GM21825 (cell line): ENCODE results near the gene OR4P4.

Experiments used
- ATAC-seq: cut with Tn5 transposase; IDR thresholded peaks from one replicate; pipeline ENCODE4 v1.9.1; 2021; ENCODE audit warnings: mild to moderate bottlenecking, moderate library complexity; ENCODE audit not compliant: unreplicated experiment

Gene OR4P4

GRCh38 chr11:55634813-55635212 is at the start of gene OR4P4:
TSS of gene OR4P4 (plus strand) at chr11:55635113.
- no peak for ATAC-seq

DNA sequence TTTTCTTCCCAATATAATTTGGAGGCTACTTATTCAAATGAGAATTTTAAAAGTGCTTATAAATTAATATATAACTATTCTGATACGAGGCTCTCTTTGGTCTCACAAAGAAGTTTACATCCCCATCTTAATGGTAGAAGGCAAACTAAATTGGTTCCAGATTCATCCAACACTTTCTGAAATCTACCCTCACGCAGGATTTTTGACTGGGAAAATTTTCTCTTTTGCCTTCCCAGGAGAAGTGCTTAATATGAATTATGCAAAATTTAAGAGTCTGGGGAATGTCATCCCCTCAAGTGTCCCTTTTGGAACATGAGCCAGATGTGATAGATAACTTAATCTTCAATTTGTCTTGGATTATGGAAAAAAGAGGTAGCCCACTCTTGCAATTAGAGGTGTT is 27.4 kb upstream of the OR4P4 start, which contains the start of gene OR4C11:
OR4C11 (minus strand) TSS at position 101 of the 400 bp plus-strand sequence. CDS start 3,272 bp downstream, outside the sequence.
- no peak for ATAC-seq

DNA sequence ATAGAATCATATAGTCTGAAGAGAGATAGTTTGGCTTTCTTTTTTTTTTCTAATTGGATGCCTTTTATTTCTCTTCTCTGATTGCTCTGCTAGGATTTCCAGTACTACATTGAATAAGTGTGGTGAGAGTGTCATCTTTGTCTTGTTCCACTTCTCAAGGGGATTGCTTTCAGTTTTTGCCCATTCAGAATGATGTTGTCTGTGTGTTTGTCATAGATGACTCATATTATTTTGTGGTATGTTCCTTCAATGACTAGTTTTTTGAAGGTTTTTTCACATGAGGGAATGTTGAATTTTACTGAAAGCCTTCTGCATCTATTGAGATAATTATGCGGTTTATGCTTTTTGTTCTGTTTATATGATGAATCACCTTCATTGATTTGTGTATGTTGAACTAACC is 10.4 kb upstream of the OR4P4 start:
- no peak for ATAC-seq

DNA sequence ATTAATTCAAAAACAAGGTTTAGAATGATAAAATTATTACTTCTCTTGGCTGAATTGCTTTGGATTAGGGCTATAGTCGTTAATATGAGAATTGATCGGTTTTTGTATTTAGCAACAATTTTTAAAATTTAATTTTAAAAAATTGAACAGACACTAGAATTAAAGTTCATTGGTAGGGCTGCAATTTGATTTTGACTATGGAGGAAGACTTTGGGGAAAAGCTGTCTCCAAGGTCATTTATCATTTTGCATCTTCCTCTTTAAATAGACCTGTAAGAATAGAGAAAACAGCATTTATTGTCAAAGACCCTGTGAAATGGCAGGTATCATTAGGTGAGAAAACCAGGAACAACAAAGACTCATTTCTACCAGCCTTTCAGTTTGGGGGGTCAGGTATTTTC is 13.1 kb downstream of the OR4P4 start, which contains the start of gene OR4S2:
OR4S2 (plus strand) TSS at position 301 of the 400 bp plus-strand sequence. CDS start 2,577 bp downstream, outside the sequence.
- ATAC-seq: no peak

DNA sequence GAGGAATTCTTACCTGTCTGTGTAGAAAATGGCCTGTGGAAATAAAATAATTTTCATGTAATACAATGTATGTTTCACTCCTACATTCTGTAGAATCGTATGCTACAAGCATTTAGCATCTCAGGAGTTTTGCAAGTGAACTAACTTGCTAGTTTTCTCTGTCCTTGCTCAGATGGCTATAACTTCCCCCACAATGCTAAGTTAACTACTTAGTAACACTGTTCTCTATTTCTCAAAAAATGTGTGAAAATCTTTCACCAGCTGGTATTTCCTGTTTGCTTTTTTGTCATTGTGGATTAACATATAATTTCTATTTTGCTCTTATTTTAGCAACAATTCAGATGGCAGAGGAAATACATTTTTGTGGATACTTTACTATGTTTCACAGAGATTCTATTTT is 17.6 kb downstream of the OR4P4 start:
- ATAC-seq: no peak

DNA sequence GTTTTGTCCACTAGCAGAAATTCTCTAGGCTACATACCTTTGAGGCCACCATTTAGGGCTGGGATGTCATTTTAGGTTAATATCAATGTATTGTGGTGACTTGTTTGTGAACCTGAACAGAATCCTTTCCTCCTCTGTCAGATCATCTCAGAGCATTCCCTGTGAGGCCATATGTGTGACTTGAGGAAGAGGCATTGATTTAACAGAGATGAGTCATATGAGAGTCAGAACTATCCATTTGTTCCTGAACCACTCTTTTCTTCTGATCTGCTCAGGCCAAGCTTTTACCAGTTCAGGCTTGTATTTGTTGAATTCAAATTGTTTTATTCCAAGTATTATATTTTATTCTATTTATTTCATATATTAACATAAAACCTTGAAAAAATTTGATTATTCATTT is 20.2 kb downstream of the OR4P4 start:
- no peak for ATAC-seq

GRCh38 chr11:55658031-55658573 is 23.2 kb downstream of the OR4P4 start:
- ATAC-seq: peak; percentile 98

DNA sequence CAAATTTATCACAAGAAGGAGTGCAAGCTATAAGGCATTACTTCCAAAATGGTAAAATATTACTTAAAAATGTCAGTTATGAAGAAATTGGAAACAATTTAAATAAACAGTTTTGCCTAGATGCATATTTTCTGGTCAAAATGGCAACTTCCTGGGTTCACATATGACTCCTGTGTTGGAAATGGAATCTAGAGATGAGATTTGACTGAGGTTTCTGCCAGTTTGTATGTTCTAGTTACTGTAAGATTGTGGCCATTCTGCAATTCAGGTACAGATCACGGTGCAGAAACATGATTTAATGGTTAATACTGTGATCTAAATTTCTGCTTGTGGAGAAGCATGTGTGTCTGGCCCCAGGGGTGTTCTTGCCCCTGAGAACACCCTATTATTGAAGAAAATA is 23.7 kb downstream of the OR4P4 start:
- peak; percentile 29 for ATAC-seq

DNA sequence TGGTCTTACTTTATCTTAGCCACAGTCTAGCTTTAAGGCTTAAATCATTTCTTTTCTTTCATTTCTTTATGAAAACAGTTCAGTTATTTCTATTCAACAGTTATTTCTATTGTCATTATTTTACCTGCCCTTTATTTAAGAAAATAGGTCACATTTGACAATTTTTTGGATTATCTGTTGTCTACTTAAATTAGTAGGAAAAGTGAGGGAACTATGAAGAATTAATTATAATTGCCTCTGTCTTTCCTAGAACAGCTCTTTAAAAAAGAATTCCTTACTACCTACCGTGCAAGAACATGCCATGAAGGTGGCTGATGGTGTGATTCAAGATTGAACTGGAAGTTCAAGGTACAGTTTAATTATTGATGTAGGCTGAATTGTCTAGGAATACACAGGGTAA is 27.0 kb downstream of the OR4P4 start, which contains the start of gene OR4C6:
OR4C6 (plus strand) TSS at position 301 of the 400 bp plus-strand sequence. CDS start 2,966 bp downstream, outside the sequence.
- no peak for ATAC-seq

DNA sequence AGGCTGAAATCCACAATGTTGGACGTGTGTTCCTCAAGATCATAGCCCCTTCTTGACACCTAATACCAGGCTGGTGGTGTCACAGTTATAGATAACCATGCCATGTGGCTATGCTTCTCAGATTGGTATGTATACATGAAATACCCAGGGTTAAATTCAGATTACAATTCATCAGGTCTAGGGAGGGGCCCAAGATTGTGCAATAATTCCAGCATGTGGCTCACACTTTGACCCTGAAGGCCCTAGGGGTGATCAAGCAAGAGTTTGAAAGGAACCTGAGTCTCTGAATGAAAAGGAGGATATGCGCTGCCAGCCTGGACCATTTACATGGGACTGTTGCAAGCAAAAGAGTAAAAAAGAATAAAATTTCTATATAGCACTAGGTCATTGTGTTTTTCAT is 34.5 kb downstream of the OR4P4 start:
- ATAC-seq: no peak

DNA sequence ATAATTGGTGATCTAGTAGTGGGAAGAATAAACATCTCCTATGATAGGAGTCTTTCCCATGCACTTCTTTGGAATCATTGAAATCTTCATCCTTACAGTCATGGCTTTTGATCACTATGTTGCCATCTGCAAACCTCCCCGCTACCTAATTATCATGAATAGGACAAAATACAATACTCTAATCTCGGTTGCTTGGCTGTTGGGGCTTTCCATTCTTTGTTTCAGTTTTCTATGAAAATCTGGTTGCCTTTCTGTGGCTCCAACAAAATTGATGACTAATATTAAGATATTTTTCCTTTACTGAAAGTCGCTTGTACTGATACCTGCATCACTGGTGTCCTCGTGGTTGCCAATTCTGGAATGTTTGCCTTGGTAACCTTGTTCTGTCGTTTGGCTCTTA is 38.9 kb downstream of the OR4P4 start:
- ATAC-seq: no peak
